HCT116 (cell line): ENCODE data around the gene PEAK3. TPM values are rescaled to one million over a fixed set of nuclear protein-coding genes. Genes with fewer than 3 reads are reported as not detected.

Source experiments
- ATAC-seq: fragments of 200-7000 bp; cut with Tn5 transposase; 2 replicates; pipeline ENCODE4 v1.9.1; 2020; ENCODE audit warnings: mild to moderate bottlenecking, moderate library complexity
- BruUV-seq: library from RNA; stranded (reverse); fragments of 400-500 nt; replicated peaks from 2 replicates; lab custom pipeline; 2021; lab: Mats Ljungman, UMichigan
- CTCF ChIA-PET: fragments of 300-600 bp; sonication (Branson Sonifier 250); formaldehyde crosslinking; loops from one replicate; lab custom pipeline; 2021; ENCODE audit warnings: antibody characterized with exemption; lab: Charles Lee
- POLR2A ChIA-PET: fragments of 300-600, 350-600 bp; sonication (Branson Sonifier 250); formaldehyde crosslinking; loops from one replicate; lab custom pipeline; 2021; ENCODE audit warnings: antibody characterized with exemption; lab: Charles Lee
- RAD21 ChIA-PET, 2 experiments: fragments of 300-600 bp; sonication (Branson Sonifier 250); formaldehyde crosslinking; loops; one replicate each; lab custom pipeline; 2023; ENCODE audit warnings: low total read pairs in 2 of 2; ENCODE audit not compliant: uncharacterized antibody in 2 of 2, unreplicated experiment in 2 of 2, low non-redundant PET in 1 of 2; lab: Charles Lee
- DNase-seq: peaks from one replicate; pipeline ENCODE4 v3.0.0-alpha.2; 2010; ENCODE audit warnings: low read depth, low spot score
- H2AFZ ChIP-seq: fragments of 200-600 bp; shearing (Covaris generic), sonication (generic); 2 replicates; pipeline ENCODE4 v1.6.1; 2017; ENCODE audit warnings: low read depth, mixed run types, mixed read lengths, antibody characterized with exemption, low read length; ENCODE audit not compliant: poor library complexity, severe bottlenecking
- H3K27ac ChIP-seq: 2 replicates; pipeline ENCODE4 v1.5.1; 2012; ENCODE audit warnings: low read depth, low read length
- H3K27me3 ChIP-seq: fragments of 200-600 bp; sonication (generic); 2 replicates; pipeline ENCODE4 v1.6.1; 2016; ENCODE audit warnings: mixed run types, low read length, mixed read lengths; ENCODE audit not compliant: insufficient read depth
- H3K36me3 ChIP-seq, 2 experiments: fragments of 200-500 bp in 1 of 2; fragments of 200-600 bp in 1 of 2; sonication (Bioruptor generic) in 1 of 2; sonication (generic) in 1 of 2; 2 replicates each; pipeline versions ENCODE4 v1.5.1 to v1.6.1; 2014 to 2016; ENCODE audit warnings: low read length in 2 of 2, inconsistent platforms in 1 of 2, mixed read lengths in 1 of 2, mixed run types in 1 of 2; ENCODE audit not compliant: insufficient read depth in 2 of 2, control insufficient read depth in 1 of 2
- H3K4me1 ChIP-seq, 2 experiments: fragments of 200-600 bp in 1 of 2; sonication (generic) in 1 of 2; 2 replicates each; pipeline versions ENCODE4 v1.5.1 to v1.6.1; 2012 to 2017; ENCODE audit warnings: low read length in 2 of 2, inconsistent platforms in 1 of 2, mild to moderate bottlenecking in 1 of 2, mixed read lengths in 1 of 2, mixed run types in 1 of 2, moderate library complexity in 1 of 2; ENCODE audit not compliant: insufficient read depth in 2 of 2, control insufficient read depth in 1 of 2
- H3K4me2 ChIP-seq: fragments of 200-600 bp; sonication (generic); 2 replicates; pipeline ENCODE4 v1.6.1; 2017; ENCODE audit warnings: mixed run types, low read length, mixed read lengths
- H3K4me3 ChIP-seq, 2 experiments: fragments of 200-600 bp in 1 of 2; sonication (generic) in 1 of 2; replicated peaks in 1 of 2; 2 replicates each; pipeline ENCODE4 v1.5.1; 2011 to 2016; ENCODE audit warnings: low read length in 2 of 2, control low read depth in 1 of 2, low read depth in 1 of 2, mild to moderate bottlenecking in 1 of 2, mixed read lengths in 1 of 2, mixed run types in 1 of 2
- H3K79me2 ChIP-seq: fragments of 200-600 bp; sonication (generic); 2 replicates; pipeline ENCODE4 v1.6.1; 2017; ENCODE audit warnings: mild to moderate bottlenecking, mixed run types, low read length, moderate library complexity, mixed read lengths; ENCODE audit not compliant: insufficient read depth
- H3K9ac ChIP-seq: fragments of 200-600 bp; sonication (generic); 2 replicates; pipeline ENCODE4 v1.6.1; 2016; ENCODE audit warnings: low read length, mixed read lengths
- H3K9me2 ChIP-seq: fragments of 200-600 bp; sonication (generic), shearing (Covaris generic); 2 replicates; pipeline ENCODE4 v1.6.1; 2017; ENCODE audit warnings: mixed run types, mild to moderate bottlenecking, moderate library complexity; ENCODE audit not compliant: insufficient read depth
- H3K9me3 ChIP-seq, 2 experiments: fragments of 200-500 bp in 1 of 2; fragments of 200-600 bp in 1 of 2; sonication (Bioruptor generic) in 1 of 2; sonication (generic) in 1 of 2; 2 replicates each; pipeline ENCODE4 v1.6.1; 2014 to 2017; ENCODE audit warnings: low read length in 2 of 2, mixed read lengths in 2 of 2, inconsistent platforms in 1 of 2, low read depth in 1 of 2, mild to moderate bottlenecking in 1 of 2, mixed run types in 1 of 2, moderate library complexity in 1 of 2; ENCODE audit not compliant: control insufficient read depth in 1 of 2, insufficient read depth in 1 of 2
- H4K20me1 ChIP-seq: fragments of 200-600 bp; sonication (generic), shearing (Covaris generic); 2 replicates; pipeline ENCODE4 v1.6.1; 2017; ENCODE audit warnings: mixed run types, mild to moderate bottlenecking, moderate library complexity; ENCODE audit not compliant: insufficient read depth
- CBX3 ChIP-seq: IDR thresholded peaks from 2 replicates; pipeline ENCODE4 v1.6.1; 2012; ENCODE audit warnings: low read depth
- CEBPB ChIP-seq: IDR thresholded peaks from 2 replicates; pipeline ENCODE4 v1.6.1; 2012; ENCODE audit warnings: low read depth
- SIN3A ChIP-seq: IDR thresholded peaks from 2 replicates; pipeline ENCODE4 v1.6.1; 2012; ENCODE audit warnings: low read depth
- SRF ChIP-seq: IDR thresholded peaks from 2 replicates; pipeline ENCODE4 v1.6.1; 2012; ENCODE audit warnings: low read depth
- TCF7L2 ChIP-seq: IDR thresholded peaks from 2 replicates; pipeline ENCODE4 v1.7.0; 2011; ENCODE audit warnings: borderline replicate concordance, inconsistent platforms; ENCODE audit not compliant: insufficient read depth, insufficient read length; ENCODE audit errors: extremely low read depth
- ZFX ChIP-seq: fragments of 450-650 bp; IDR thresholded peaks from 2 replicates; pipeline ENCODE4 v1.6.1; 2017
- ZNF274 ChIP-seq: fragments of 200-500 bp; sonication (Bioruptor generic); IDR thresholded peaks from 2 replicates; pipeline ENCODE4 v1.6.1; 2014; ENCODE audit warnings: mild to moderate bottlenecking, low read depth, low read length, inconsistent platforms
- intact Hi-C: fragments of 100-400 bp; cut with micrococcal nuclease; formaldehyde crosslinking; loops from 2 replicates; pipeline ENCODE4 v1.10.0; 2022
- total RNA-seq: library from RNA; stranded (reverse); gene quantifications from one replicate; pipeline ENCODE4 v1.2.1, GENCODE V29; 2021; ENCODE audit not compliant: unreplicated experiment
- TF ChIP-seq, protein P1 (sequence below): IDR thresholded peaks from 2 replicates; pipeline ENCODE4 v1.6.1; 2012
- TF ChIP-seq, protein P2 (sequence below), 3 experiments: fragments of 200-600 bp in 1 of 3; sonication (generic) in 1 of 3; IDR thresholded peaks in 2 of 3; conservative IDR thresholded peaks in 1 of 3; 2 replicates each; pipeline ENCODE4 v1.5.1; 2012 to 2017; ENCODE audit warnings: low read depth in 2 of 3, low read length in 2 of 3, antibody characterized with exemption in 1 of 3, borderline replicate concordance in 1 of 3, control low read depth in 1 of 3, mild to moderate bottlenecking in 1 of 3, mixed read lengths in 1 of 3, mixed run types in 1 of 3, moderate library complexity in 1 of 3; ENCODE audit not compliant: insufficient read depth in 1 of 3
- TF ChIP-seq, protein P3 (sequence below): IDR thresholded peaks from 2 replicates; pipeline ENCODE4 v1.6.1; 2011; ENCODE audit warnings: mild to moderate bottlenecking, low read length, moderate library complexity; ENCODE audit not compliant: insufficient replicate concordance; ENCODE audit errors: extremely low read depth

The PEAK3 gene
- total RNA-seq, 1 experiment from 2014 or later: not detected

DNA sequence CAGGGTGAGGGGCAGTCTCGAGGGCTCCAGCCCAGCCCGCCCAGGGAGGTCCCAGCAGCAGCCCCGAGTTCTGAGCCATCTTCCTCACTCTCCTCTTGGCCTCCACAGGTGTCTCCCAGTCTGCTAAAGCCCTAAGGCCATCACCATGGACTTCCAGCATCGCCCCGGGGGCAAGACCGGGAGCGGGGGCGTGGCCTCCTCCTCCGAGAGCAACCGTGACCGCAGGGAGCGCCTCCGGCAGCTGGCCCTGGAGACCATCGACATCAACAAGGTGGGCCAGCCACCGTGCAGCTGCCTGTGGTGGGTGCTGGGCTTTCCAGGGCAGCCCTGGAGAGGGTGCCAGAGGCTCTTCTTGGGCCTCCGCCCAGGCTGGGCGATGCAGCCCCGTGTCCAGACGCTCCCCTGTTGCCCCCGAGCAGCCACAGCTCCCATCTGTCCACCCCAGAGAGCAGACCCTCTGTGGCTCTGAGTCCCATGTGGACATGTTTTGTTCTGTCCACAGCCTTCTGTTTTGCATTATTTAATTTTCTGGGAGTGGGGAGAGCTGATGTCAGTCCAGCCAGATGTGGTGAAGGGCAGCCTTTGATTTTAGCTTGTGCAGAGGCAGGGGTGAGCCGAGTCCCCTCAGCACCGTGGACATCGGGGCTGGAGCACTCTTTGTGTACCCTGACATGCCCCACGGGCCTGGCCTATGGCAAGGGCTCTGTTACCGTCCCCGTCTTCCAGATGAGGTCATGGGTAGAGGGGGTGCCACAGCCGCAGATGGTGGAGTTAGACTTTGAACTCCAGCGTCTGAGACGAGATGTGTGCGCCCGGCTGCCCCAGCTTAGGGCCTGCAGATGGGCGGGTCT lies 38.5 kb downstream of the PEAK3 start (continued):
- TF ChIP-seq, protein P1, sequence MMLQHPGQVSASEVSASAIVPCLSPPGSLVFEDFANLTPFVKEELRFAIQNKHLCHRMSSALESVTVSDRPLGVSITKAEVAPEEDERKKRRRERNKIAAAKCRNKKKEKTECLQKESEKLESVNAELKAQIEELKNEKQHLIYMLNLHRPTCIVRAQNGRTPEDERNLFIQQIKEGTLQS: no peak
- TF ChIP-seq SIN3A (no peak), CBX3 (no peak)

DNA sequence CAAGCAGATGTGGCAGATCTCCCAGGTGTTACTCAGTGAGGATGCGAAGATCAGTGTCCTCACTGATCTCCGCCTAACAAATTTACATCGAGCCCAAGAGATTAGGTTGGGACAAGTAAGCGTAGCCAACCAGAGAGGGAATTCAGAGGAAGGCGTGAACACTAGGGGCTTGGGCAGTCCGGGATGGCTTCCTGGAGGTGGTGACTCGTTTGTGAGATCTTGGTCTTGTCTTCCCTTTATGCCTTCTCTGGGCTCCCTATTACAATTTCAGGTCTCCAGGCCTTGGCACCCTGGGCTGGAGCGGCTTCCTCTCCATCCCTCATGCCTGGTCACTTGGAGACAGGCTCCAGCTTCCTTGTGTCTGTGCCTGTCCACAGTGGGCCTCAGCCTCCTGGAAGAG lies 39.2 kb downstream of the PEAK3 start:
- intact Hi-C loops: no loop called here
- BruUV-seq: no TSS peak
- no peak for DNase-seq
- no peak for TF ChIP-seq TCF7L2
- TF ChIP-seq, all 23 proteins: peak for 0
- Histone ChIP-seq H3K27ac (no peak overlapping the region; the same call in 1 of the 2 replicates), H4K20me1 (peaks cover 39% of the 10 kb centered on the region; the same call in 1 of the 2 replicates), H3K27me3 (no peaks in the 10 kb centered on the region), H2AFZ (no peak overlapping the region), H3K9me3 (no peaks in the 10 kb centered on the region), H3K36me3 (peaks cover 46 to 94% of the 10 kb centered on the region in 2 experiments), H3K4me3 (no peak overlapping the region), H3K79me2 (peaks cover 85% of the 10 kb centered on the region), H3K9me2 (no peaks in the 10 kb centered on the region), H3K4me1 (peaks cover 12 to 33% of the 10 kb centered on the region in 2 experiments; a peak in 3 of 4 replicates), H3K4me2 (no peak overlapping the region), H3K9ac (no peak overlapping the region)
- RAD21 ChIA-PET: no interaction called here
- POLR2A ChIA-PET: no interaction called here
- ATAC-seq: no peak
- CTCF ChIA-PET: no interaction called here

DNA sequence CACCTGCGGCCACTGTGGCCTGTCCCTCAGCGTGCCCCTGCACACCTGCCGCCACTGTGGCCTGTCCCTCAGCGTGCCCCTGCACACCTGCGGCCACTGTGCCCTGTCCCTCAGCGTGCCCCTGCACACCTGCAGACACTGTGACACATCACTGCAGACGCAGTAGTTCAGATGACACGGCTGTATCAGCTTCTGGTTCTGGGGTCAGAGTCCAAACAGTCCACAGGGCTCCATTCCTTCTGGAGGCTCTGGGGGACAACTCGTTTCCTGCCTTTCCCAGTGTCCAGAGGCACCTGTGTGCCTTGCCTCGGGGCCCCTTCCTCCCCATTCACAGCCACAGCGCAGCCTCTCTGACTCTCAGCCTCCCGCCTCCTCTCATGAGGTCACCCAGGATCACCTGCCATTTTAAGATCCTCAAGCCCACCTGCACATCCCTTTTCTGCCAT lies 39.9 kb downstream of the PEAK3 start:
- Histone ChIP-seq H3K9ac (no peak overlapping the region), H2AFZ (no peak overlapping the region), H3K9me2 (no peaks in the 10 kb centered on the region), H3K4me1 (peaks cover 15 to 35% of the 10 kb centered on the region in 2 experiments; a peak in 3 of 4 replicates), H3K27ac (no peak overlapping the region), H3K4me3 (no peak overlapping the region), H4K20me1 (peaks cover 39% of the 10 kb centered on the region; the same call in 1 of the 2 replicates), H3K79me2 (peaks cover 92% of the 10 kb centered on the region), H3K27me3 (no peaks in the 10 kb centered on the region), H3K9me3 (no peaks in the 10 kb centered on the region), H3K36me3 (peaks cover 39 to 88% of the 10 kb centered on the region in 2 experiments), H3K4me2 (no peak overlapping the region)
- RAD21 ChIA-PET: no interaction called here
- POLR2A ChIA-PET: no interaction called here
- CTCF ChIA-PET: no interaction called here
- intact Hi-C loops: no loop called here
- no peak for ATAC-seq
- TF ChIP-seq SRF (no peak), CEBPB (no peak), ZNF274 (no peak), ZFX (no peak)
- TF ChIP-seq, protein P2, sequence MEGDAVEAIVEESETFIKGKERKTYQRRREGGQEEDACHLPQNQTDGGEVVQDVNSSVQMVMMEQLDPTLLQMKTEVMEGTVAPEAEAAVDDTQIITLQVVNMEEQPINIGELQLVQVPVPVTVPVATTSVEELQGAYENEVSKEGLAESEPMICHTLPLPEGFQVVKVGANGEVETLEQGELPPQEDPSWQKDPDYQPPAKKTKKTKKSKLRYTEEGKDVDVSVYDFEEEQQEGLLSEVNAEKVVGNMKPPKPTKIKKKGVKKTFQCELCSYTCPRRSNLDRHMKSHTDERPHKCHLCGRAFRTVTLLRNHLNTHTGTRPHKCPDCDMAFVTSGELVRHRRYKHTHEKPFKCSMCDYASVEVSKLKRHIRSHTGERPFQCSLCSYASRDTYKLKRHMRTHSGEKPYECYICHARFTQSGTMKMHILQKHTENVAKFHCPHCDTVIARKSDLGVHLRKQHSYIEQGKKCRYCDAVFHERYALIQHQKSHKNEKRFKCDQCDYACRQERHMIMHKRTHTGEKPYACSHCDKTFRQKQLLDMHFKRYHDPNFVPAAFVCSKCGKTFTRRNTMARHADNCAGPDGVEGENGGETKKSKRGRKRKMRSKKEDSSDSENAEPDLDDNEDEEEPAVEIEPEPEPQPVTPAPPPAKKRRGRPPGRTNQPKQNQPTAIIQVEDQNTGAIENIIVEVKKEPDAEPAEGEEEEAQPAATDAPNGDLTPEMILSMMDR (IDR thresholded peaks at IDR 0.05 in 2 of 3, conservative IDR thresholded peaks at IDR 0.05 in 1 of 3; ENCODE audit: borderline replicate concordance in 1 of 3, insufficient read depth in 1 of 3, low read depth in 2 of 3, low read length in 2 of 3): no peak
- TF ChIP-seq, protein P3, sequence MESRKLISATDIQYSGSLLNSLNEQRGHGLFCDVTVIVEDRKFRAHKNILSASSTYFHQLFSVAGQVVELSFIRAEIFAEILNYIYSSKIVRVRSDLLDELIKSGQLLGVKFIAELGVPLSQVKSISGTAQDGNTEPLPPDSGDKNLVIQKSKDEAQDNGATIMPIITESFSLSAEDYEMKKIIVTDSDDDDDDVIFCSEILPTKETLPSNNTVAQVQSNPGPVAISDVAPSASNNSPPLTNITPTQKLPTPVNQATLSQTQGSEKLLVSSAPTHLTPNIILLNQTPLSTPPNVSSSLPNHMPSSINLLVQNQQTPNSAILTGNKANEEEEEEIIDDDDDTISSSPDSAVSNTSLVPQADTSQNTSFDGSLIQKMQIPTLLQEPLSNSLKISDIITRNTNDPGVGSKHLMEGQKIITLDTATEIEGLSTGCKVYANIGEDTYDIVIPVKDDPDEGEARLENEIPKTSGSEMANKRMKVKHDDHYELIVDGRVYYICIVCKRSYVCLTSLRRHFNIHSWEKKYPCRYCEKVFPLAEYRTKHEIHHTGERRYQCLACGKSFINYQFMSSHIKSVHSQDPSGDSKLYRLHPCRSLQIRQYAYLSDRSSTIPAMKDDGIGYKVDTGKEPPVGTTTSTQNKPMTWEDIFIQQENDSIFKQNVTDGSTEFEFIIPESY: no peak
- DNase-seq: no peak
- no TSS peak for BruUV-seq
